NCI-H2107 (cell line): ENCODE data around the gene LMO7.
A peak's percentile ranks its signal among the peaks of the same experiment; 100 is the strongest.
"Not testable (repeated sequence)": the region's sequence is repeated elsewhere in the genome, so short reads cannot be mapped to it uniquely, and the experiment has no call there.

Source experiments
- DNase-seq: peaks from one replicate; lab custom pipeline; 2025; lab: John Stamatoyannopoulos, UW

The LMO7 gene

GRCh38 chr13:75647126-75647784, 11.1 kb downstream of the LMO7 start:
- DNase-seq = no peak

GRCh38 chr13:75648446-75648845, 12.3 kb downstream of the LMO7 start:
- no peak for DNase-seq

- DNase-seq = no peak
Measured at GRCh38 chr13:75651013-75651412, 14.9 kb downstream of the LMO7 start.

GRCh38 chr13:75652726-75653125, 16.6 kb downstream of the LMO7 start:
- DNase-seq = no peak

GRCh38 chr13:75656425-75656989, 20.4 kb downstream of the LMO7 start:
- no peak for DNase-seq

- DNase-seq = no peak
Measured at GRCh38 chr13:75657111-75657510, 21.0 kb downstream of the LMO7 start.

GRCh38 chr13:75660694-75661093, 24.6 kb downstream of the LMO7 start:
- no peak for DNase-seq

- no peak for DNase-seq
Measured at GRCh38 chr13:75661443-75661842, 25.3 kb downstream of the LMO7 start.

GRCh38 chr13:75666646-75667351, 30.7 kb downstream of the LMO7 start:
- no peak for DNase-seq

GRCh38 chr13:75669706-75670105, 33.6 kb downstream of the LMO7 start:
- no peak for DNase-seq

GRCh38 chr13:75670496-75670895, 34.4 kb downstream of the LMO7 start:
- no peak for DNase-seq

GRCh38 chr13:75675421-75675820, 39.3 kb downstream of the LMO7 start:
- no peak for DNase-seq

- no peak for DNase-seq
Measured at GRCh38 chr13:75679459-75679858, 43.3 kb downstream of the LMO7 start.

- not testable (repeated sequence) for DNase-seq
Measured at GRCh38 chr13:75680251-75680650, 44.1 kb downstream of the LMO7 start.

- DNase-seq = no peak
Measured at GRCh38 chr13:75682326-75682725, 46.2 kb downstream of the LMO7 start.

- DNase-seq = peak; percentile 3
Measured at GRCh38 chr13:75685239-75685697, 49.1 kb downstream of the LMO7 start.

- DNase-seq = no peak
Measured at GRCh38 chr13:75687150-75687763, 51.1 kb downstream of the LMO7 start.

- no peak for DNase-seq
Measured at GRCh38 chr13:75689686-75690085, 53.6 kb downstream of the LMO7 start.

GRCh38 chr13:75690607-75691006, 54.5 kb downstream of the LMO7 start:
- no peak for DNase-seq

- DNase-seq = no peak
Measured at GRCh38 chr13:75691183-75691582, 55.1 kb downstream of the LMO7 start.

- no peak for DNase-seq
Measured at GRCh38 chr13:75693227-75693626, 57.1 kb downstream of the LMO7 start.

GRCh38 chr13:75694722-75695121, 58.6 kb downstream of the LMO7 start:
- DNase-seq = no peak

- DNase-seq = peak; percentile 1
Measured at GRCh38 chr13:75695908-75696307, 59.8 kb downstream of the LMO7 start.
